NK-92 (cell line): ENCODE measurements around the gene LMO1.

Source experiments
- DNase-seq: peaks from one replicate; lab custom pipeline; 2025; ENCODE audit not compliant: unreplicated experiment; lab: John Stamatoyannopoulos, UW

LMO1 gene

DNA sequence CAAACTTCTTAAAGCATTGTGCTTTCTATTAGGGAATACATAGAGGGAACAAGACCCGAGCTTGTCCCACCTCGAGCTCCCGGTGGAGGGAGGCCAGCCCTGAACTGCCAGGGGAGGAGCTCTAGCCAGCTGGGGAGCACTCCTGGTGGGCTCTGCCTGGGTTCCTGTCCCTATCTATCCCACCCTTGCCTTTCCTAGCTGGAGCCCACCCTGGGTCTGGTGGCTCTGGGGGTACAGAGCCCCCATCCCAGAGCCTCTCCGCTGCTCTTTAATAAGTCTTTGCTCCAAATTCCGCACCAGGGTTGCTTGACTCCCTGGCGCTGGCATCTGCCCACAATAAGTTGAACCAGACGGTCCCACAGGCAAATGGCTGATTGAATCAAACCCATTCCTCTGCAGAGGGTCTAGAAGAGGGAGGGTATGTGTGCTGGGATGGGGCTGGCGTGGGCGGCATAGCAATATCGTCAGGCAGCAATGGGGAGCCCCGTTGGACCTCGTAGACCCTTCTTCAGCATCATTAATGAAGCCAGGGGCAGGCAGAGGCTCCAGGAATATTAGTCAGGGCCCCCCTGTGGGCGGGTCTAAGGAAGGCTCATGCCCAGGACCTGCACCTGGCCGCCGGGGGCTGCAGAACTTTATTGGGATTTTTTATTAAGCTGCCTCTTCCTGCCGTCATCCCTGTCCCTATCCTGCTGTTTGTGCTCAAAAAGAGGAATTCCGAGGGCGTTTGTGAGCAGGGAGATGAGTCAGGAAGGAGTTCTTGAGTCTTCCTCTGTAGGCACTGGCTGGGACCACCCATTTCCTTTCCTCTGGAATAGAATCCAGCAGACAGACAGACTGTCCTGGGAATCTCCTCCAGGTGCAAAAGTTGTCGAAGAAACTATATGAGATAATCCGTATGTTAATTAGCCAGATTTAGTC, 56.3 kb downstream of the LMO1 start:
- DNase-seq: no peak

GRCh38 chr11:8206251-8207079, 57.2 kb downstream of the LMO1 start:
- DNase-seq: no peak

- no peak for DNase-seq
These were observed 58.1 kb downstream of the LMO1 start for GRCh38 chr11:8205566-8205965.

GRCh38 chr11:8204596-8204995, 59.1 kb downstream of the LMO1 start:
- no peak for DNase-seq

GRCh38 chr11:8204025-8204424, 59.7 kb downstream of the LMO1 start:
- DNase-seq: no peak

GRCh38 chr11:8203414-8203715, 60.3 kb downstream of the LMO1 start:
- no peak for DNase-seq

DNA sequence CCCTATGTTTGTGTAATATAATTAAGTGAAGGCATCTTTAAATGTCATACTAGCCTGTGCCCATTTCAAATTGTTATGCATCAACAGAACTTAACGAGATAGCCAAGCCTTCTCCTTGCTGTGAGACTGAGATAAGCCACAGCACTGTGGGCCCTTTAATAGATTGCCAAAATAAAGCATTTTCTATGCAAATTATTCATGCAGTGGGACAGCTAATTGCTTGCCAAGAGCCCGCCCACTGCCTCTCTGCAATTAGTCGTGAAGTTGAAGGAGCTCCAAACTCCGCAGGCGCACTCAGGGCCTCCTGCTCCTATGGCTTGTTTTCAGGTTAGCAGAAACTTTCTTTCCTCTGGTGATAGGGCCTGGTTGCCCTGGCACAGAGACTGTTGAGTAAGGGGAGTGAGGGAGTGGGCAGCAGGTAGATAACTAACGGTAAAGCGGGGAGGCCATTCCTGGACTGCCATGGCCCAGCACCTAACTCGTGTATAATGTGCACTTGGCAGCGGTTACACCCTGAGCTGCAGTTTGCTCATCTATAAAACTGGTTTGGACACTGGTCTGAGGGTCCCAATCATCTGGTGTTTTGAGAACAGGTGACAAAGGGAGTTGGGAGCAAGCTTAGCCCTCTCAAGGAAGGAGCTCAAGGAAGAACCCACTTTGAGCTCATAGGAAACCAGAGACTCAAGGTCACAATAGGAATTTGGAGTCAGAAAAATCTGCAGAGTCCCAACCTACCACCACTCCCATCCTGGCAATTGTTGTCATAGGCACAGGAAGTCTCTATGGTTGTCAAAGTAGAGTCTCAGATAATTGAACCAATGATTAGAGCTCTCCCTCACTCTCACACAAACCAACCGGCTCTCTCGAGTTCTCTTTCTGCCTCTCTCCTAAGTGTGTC, 60.9 kb downstream of the LMO1 start:
- no peak for DNase-seq

GRCh38 chr11:8201644-8202365, 61.9 kb downstream of the LMO1 start:
- no peak for DNase-seq

DNA sequence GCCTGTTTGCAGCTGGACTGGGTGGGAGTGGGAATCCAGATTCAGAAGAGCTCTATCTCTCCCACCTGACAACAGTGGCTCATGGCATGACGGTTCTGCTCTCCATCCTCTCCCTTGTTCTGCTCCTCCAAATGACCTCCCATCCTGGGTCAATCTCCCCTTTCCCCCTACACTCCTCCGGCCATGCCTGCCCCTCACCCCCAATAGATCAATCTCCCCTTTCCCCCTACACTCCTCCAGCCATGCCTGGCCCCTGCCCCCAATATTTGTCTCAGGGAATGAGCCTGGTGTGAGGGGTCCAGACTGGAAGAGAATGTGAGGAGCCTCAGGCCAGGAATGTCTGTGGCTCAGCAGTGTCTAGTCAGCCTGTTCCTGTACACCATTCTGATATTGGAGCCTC, 64.0 kb downstream of the LMO1 start:
- DNase-seq: no peak

- DNase-seq: no peak
These were observed 66.9 kb downstream of the LMO1 start for GRCh38 chr11:8196749-8197148.

GRCh38 chr11:8194956-8195355, 68.7 kb downstream of the LMO1 start:
- no peak for DNase-seq

- no peak for DNase-seq
These were observed 70.8 kb downstream of the LMO1 start for GRCh38 chr11:8192896-8193209.

GRCh38 chr11:8192016-8192895, 71.4 kb downstream of the LMO1 start:
- DNase-seq: no peak

- no peak for DNase-seq
These were observed 73.2 kb downstream of the LMO1 start for GRCh38 chr11:8190431-8190830.

DNA sequence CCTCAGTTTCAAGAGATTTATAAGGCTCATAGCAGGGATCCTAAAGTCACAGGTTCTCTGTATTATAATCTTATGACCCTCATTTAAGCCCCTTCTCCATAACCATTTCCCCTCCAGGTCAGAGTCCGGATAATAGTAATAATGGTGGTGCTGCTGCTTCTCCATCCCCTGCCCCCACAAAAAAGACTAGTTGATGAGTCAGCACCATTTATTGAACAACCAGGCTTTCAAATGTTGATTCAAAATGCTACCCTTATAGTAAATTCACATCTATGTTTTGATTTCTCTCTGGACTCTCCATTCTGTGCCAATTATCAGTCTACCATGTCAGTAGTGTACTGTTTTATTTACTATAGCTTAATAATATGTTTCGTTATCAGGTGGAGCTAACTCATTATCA, 77.2 kb downstream of the LMO1 start:
- no peak for DNase-seq

- DNase-seq: no peak
These were observed 80.6 kb downstream of the LMO1 start for GRCh38 chr11:8183111-8183510.

- DNase-seq: no peak
These were observed 83.2 kb downstream of the LMO1 start for GRCh38 chr11:8180469-8180868.

DNA sequence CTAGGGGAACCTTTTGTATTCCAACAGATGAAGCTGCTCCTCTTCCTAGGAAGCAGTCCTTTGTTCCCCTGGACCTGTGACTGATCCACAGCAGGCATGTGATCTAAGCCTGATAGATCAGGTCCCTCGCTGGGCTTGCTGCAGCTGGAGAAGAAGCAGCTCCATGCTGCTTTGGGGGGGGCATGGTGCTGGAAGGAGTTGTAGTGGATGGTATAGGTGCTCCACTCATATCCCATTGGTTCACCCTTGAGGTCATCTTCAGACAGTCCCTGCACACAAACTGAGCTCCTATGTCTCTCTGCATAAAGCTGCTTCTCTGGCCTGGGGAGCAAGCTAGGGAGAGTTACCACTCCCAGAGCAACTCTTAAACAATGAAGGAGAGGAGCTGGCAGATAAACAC, 85.4 kb downstream of the LMO1 start:
- no peak for DNase-seq

GRCh38 chr11:8177136-8177535, 86.5 kb downstream of the LMO1 start:
- DNase-seq: no peak
